ENCODE data around the gene CHMP4B.

CHMP4B gene

DNA sequence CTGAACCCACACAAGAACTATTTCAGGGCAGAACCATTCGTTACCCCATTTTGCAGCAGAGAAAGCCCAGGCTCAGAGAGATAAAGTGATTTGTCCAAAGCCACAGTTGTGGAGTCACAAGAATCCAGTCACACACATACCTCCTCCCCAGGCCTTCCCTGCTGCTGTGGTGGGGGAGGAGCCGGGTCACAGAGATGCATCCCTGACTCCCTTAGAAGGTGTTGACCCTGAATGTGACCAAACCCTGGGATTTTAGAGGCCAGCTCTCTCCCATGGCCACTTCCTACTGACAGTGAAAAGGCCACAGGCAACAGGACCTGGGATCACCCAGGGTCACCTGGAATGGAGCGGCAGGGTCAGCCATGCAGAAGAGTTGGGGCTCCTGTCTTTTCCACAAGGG, 48.6 kb downstream of the CHMP4B start:
- DNase-seq (ENCODE audit: low read depth): no peak
- TF ChIP-seq, protein P1, sequence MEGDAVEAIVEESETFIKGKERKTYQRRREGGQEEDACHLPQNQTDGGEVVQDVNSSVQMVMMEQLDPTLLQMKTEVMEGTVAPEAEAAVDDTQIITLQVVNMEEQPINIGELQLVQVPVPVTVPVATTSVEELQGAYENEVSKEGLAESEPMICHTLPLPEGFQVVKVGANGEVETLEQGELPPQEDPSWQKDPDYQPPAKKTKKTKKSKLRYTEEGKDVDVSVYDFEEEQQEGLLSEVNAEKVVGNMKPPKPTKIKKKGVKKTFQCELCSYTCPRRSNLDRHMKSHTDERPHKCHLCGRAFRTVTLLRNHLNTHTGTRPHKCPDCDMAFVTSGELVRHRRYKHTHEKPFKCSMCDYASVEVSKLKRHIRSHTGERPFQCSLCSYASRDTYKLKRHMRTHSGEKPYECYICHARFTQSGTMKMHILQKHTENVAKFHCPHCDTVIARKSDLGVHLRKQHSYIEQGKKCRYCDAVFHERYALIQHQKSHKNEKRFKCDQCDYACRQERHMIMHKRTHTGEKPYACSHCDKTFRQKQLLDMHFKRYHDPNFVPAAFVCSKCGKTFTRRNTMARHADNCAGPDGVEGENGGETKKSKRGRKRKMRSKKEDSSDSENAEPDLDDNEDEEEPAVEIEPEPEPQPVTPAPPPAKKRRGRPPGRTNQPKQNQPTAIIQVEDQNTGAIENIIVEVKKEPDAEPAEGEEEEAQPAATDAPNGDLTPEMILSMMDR (IDR thresholded peaks at IDR 0.05; ENCODE audit: low read depth, low read length, missing control alignments): no peak
- no peak overlapping the region for H3K4me3 ChIP-seq (ENCODE audit: low read depth, low read length)

DNA sequence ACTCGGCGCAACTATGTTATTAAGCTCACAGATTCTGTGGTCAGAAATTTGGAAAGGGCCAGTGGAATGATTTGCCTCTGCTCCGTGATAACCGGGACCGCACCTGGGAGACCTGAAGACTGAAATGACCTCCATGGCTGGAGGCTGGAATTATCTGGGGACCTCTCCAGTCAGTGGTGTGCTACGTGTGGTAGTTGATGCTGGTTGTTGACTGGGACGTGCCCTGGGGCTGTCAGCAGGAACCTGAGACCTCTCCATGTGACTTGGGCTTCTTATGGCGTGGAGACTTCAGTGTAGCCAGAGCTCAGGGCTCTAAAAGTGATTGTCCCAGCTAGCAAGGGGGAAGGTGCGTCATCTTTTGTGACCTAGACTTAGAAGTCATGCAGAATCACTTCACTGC, 50.3 kb downstream of the CHMP4B start:
- no peak for DNase-seq (ENCODE audit: low read depth)
- TF ChIP-seq, protein P1 (IDR thresholded peaks at IDR 0.05; ENCODE audit: low read depth, low read length, missing control alignments): no peak
- H3K4me3 ChIP-seq (ENCODE audit: low read depth, low read length): no peak overlapping the region

DNA sequence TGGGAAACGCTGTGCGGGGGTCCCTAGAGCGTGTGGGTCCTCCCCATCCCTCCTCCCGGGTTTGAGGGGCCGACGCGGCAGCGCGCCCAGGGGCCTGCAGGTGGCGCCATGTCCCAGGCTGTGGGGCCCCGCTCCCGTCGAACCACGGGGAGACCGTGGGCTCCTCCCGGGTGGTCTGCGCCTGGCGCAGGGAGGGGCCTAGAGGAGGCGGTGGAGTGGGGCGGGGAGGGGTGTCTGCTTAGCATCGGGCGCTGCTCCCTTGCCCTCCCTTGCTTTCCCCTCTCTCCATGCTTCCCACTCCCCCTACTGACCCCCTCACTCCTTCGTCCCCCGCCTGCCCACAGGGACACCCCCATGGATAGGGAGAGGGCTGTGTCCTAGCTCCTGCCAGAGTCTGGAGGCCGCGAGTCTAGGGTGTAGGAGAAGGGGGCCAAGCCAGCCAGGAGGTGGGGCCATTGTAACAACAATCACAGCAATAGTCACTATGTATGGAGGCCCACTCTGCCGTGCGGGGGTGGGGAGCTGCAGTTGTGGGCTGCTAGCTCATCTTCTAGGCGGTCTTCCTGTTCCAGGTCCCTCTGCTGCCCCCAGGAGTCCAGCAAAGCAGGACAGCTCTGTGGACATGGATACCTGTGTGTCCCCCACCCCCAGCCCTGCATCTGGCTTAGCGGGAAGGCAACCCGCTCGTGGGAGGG, 51.7 kb downstream of the CHMP4B start:
- no peak overlapping the region for H3K4me3 ChIP-seq (ENCODE audit: low read depth, low read length)
- TF ChIP-seq, protein P1 (IDR thresholded peaks at IDR 0.05; ENCODE audit: low read depth, low read length, missing control alignments): peak; percentile 83
- no peak for DNase-seq (ENCODE audit: low read depth)

DNA sequence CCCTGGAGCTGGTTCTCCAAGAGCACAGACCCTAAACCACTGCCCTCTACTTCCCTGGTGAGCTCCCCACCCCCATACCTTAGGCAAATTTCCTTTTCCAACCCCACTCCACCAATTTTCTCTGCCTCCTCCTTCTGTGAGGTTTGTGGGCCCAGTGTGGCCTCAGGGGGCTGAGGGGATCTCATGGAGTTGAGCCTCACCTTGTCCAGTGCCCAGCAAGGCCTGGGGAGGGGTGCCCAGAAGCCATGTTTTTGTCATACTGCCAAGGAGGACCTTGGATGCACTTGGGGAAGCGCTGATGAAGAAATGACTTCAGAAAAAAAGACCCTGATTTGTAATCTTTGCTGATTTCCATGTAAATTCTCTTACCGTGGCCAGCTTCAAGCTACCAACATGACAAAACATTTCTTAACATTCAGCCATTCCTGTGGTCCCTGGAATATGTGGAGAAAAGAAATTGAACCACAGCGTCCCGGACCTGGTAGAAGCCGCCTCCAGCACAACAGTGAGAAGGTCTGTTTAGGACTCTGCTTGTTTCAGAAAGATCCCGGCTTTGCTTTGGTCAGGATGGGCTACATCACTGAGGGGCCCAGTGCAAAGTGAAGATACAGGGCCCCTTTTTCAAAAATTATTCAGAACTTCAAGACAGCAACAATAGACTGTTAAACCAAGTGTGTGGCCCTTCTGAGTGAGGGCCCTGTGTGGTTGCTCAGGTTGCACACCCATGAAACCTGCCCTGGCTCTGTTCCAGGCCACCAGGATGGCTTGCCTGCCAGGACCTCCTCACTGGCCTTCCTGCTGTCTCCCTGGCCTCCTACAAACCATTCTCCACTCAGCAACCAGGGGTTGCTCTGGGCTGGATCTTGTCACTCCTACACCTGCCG, 52.5 kb downstream of the CHMP4B start:
- TF ChIP-seq, protein P1 (IDR thresholded peaks at IDR 0.05; ENCODE audit: low read depth, low read length, missing control alignments): no peak
- no peak for DNase-seq (ENCODE audit: low read depth)
- H3K4me3 ChIP-seq (ENCODE audit: low read depth, low read length): no peak overlapping the region

DNA sequence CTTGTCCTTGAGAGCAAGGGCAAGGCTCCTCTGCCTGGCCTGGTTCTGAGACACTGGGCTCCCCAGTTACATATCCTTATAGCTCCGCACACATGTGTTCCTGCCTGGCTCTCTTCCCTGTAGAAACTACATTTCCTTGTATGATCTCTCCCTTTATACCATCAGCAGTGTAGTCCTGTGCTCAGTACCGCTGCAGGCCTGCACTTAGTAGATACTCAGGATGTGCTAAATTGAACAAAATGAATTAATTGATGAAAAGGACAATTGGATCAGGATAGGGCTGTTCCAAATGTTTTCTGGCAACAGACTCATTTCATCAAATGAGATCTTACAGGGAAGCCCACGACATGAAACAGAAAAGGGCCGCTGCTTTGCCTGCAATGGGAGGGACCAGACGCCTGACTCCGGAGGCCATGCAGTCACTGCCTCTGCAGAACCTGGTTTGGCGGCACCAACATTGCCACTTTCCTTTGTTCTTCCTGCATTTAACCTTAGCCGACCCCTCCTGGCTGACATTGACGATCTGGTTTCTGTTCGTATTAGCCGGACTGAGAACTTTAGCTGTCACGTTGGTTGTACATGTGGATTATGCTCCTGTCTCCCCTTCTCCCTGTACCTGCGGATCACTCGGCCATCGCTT, 53.3 kb downstream of the CHMP4B start:
- no peak for DNase-seq (ENCODE audit: low read depth)
- TF ChIP-seq, protein P1 (IDR thresholded peaks at IDR 0.05; ENCODE audit: low read depth, low read length, missing control alignments): no peak
- H3K4me3 ChIP-seq (ENCODE audit: low read depth, low read length): no peak overlapping the region

DNA sequence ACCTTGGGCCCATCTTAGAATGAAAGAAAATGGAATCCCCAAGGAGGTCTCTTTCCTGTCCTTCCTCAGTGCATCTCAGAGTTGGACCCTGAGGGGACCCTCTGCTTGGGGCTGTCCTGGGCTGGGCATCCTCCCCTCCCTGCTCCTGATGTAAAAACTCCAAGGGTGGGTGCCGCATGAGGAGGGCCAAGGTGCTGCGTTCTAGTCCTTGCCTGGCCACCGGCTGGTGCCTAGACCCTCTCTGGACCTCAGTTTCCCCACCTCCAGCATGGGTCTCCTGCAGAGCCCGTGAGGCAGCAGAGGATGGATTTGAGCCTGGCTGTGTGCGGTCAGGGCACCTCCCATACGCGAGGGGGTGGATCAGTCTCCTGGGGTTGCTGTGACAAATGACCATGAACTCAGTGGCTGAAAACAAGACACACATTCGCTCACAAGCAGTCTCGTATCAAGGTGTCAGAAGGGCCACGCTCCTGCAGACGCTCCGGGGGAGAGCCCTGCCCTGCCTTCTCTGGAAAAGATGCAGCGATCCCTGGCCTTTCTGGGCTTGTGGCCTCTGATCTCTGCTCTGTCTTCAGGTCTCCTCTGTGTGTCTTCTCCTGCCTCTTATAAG, 54.7 kb downstream of the CHMP4B start:
- DNase-seq (ENCODE audit: low read depth): no peak
- TF ChIP-seq, protein P1 (IDR thresholded peaks at IDR 0.05; ENCODE audit: low read depth, low read length, missing control alignments): no peak
- no peak overlapping the region for H3K4me3 ChIP-seq (ENCODE audit: low read depth, low read length)

Data from GM12864 (cell line).